ENCODE measurements around the gene GALNT14.
"Not testable (repeated sequence)": the region's sequence is repeated elsewhere in the genome, so short reads cannot be mapped to it uniquely, and the experiment has no call there.

The GALNT14 gene

DNA sequence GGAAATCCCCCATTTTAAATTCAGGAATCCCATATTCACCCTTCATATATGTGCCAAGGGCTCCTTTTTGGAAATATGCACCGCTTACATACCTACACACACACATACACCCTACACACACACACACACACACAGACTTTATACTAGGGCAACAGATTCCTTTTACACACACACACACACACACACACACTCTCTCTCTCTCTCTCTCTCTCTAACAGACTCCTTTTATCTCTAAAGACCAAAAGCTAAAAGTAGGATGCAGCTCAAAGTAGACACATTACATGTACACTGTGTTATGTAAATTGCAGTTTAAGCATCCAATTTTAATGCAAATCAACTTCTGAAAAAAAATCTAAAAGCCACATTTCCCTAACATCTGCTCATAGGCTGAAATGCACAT, 200.0 kb downstream of the GALNT14 start:
- DNase-seq (ENCODE audit: low read depth), result no peak

DNA sequence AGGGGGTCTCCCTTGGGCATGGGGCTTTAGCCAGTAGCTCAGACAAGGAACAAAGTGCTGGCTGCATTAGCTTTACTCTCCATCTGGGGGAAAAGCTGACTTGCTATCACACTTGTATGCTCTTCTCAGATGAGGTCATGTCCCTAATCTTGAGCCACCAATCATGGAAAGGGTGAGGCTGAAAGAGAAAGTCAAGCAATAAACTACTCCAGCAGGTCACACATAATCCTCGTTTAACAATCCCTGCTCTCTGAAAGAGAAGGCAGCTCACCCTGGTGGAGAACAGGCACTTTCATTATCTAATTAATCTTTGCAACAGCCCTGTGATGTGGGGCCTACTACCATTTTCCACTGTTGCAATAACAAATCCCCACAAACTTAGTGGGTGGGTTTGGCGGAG, 201.3 kb downstream of the GALNT14 start:
- no peak for DNase-seq (ENCODE audit: low read depth)

DNA sequence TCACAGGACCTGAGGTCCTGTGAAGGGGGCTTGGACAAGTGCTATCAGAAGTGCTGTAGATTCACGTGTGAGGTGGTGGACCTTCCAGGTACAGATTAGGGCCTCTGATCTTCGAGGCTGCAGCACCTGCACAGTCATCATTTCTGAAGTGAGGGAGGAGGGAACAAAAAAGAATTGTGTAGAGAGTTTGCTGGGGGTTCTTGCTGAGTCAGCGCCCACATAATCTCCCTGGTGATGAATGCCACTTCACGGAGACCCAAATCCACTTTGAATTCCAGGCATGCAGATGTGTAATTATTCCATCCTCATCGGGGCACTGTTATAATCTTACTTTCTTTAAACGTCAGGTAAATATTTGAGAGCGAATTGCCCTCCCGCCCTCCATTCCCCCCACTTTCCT, 202.4 kb downstream of the GALNT14 start:
- no peak for DNase-seq (ENCODE audit: low read depth)

DNA sequence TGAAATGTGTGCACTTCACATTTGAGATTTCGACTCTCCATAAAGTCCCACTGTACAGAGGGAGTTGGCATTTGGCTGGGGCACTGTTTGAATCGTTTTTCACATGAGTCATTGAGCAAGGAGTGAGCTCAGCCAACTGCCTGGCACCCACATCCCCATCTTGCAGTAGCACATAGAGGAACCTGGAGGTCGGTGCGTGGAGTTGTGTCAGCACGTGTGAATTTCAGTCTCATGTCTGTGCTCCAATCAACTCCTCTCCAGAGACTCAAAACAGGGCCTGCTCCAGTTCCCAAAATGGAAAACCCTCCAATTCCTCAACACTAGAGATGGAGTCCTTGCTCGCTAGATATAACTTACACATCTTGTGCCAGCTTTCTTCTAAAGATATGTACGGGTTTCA, 204.2 kb downstream of the GALNT14 start:
- DNase-seq (ENCODE audit: low read depth), result no peak

DNA sequence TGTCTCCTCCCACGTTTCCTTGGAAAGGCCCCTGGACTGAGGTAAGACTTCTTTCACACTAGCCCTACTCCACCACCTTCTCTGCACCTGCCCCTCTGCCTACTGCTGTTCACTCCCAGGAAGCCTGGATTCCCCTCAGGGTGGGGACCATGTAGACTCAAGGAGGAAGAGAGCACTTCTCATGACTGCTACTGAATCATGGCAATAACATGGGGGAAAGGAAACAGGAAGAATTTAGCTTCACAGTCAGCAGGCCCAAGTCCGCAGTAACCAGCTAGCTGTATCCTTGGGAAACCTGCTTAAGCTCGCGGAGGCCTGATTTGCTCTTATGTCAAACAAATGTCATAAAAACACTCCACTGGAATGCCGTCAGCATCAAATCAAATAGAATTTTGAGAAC, 204.7 kb downstream of the GALNT14 start:
- DNase-seq (ENCODE audit: low read depth), result no peak

DNA sequence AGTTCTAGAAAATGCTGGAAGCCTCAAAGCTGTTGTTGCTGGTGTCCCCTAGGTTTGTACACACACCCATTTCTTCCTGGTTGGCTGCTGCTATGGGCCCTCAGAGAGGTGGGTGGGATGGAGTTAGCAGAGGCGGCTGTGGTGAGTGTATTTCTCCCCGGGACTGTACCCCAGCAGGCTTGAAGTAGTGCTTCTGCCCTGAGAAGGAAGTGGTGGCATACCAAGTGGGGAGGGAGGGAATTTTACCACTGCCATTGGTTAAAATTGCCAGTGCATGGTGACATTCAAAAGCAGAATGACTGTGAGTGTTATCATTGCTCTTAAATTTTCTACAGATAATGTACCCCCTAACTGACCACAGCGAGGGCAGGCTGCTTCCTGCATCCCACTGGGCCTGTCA, 205.4 kb downstream of the GALNT14 start:
- no peak for DNase-seq (ENCODE audit: low read depth)

DNA sequence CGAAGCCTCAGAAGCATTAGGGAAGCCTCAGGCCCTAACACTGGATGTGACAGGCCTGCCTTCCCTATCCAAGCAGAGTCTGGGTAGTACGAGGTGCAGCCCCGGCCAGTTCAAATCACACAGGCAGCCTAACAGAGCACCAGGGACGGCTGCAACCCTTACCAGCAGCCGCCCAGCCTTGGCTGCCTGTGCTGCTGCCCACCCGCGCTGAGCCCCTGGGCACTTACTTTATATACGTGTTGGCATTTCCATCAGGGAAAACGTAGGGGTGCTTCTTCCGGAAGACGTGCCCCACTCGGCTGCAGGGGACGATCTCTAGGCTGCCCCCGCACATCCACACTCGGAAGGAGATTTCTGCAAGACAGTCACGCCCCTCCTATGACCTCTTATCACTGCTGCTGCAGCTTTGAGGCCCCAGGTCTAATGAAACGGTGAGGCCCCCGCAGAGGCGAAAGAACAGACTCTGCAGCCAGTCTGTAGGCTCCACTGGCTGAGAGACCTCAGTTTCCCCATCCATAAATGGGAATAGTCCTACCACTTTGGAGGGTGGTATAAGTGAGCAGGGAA, 206.3 kb downstream of the GALNT14 start:
- DNase-seq (ENCODE audit: low read depth), result no peak

DNA sequence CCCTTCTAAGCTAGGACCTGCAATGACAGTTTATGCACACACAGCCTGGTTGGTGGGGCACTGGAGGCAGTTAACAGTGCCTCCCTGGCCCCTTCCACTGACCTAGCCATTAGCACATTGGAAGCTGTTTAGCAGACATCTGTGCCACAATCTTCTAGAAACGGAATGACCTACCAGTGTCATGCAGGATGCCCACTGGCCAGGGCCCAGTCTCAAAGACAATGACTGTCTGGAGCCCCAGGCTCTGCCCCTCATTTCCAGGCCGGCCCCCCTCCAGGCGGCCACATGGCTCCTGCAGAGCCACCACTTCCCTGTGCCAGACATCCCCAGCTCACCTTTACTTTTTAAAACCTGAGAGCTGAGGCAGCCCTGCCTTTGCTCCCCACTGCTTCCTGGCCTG, 207.5 kb downstream of the GALNT14 start:
- no peak for DNase-seq (ENCODE audit: low read depth)

DNA sequence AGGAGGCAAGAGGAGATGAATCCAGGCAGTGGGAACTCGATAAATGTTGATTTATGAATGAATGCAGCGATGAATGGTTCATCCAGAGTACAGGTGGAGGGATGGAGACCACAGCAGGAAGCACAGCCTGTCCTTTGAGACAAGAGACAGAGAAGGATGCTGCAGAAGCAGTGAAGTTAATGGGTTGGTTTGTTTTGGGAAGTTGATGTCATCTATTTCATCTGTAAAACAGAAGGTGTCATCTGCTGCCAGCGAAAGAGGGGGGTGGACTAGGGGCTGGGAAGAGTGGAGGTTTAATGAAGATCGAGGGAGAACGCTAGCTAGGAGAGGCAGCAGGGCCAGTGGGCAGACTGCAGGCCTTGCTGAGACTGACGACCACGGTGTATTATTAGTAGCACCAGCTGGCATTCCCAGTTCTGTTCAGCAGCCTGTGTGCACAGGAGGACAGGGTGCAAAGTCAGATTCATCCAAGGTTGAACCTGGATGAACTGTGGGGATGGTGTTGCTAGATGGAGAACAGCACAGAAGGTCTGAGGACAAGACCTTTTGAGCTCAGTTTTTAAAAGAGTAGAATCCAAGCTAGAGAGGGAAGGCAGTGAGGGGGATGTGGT, 210.7 kb downstream of the GALNT14 start:
- DNase-seq (ENCODE audit: low read depth), result no peak

DNA sequence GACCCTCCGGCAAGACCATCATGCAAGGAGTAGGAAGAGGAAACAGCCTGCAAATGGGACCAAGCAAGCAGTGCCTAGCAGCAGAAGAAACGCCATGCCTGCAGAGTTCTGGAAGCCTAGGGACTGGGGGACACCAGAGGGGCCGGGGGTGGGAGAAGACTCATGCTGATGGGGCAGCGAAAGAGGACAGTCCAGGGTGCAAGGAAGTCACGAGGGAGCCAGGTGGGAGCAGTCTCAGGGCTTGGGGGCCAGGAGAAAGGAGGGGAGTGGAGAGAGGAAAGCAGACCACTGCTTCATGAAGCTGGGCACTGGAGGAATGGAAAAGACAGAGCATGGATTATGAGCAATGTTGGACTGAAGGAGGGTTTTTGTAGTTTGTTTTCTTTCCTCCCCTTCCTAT, 211.6 kb downstream of the GALNT14 start:
- no peak for DNase-seq (ENCODE audit: low read depth)

DNA sequence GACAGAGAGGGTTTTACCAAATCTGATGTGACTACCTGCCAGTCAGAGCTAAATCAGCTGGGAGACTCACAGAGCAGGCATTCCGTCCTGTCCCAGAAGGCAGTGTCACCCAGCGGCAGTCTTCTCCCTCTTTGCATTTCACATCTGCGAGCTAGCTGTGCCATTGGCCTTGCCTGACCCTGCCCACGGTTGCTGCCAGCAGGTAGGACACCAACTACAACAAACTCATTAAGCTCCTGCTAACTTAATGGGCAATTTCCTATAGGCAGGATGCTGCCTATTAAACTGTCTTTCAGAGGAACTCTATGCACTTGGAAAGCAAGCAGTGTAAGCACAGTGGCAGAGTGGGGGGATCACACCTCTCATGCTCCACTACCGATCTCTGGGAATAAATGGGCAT, 214.6 kb downstream of the GALNT14 start:
- DNase-seq (ENCODE audit: low read depth), result no peak

DNA sequence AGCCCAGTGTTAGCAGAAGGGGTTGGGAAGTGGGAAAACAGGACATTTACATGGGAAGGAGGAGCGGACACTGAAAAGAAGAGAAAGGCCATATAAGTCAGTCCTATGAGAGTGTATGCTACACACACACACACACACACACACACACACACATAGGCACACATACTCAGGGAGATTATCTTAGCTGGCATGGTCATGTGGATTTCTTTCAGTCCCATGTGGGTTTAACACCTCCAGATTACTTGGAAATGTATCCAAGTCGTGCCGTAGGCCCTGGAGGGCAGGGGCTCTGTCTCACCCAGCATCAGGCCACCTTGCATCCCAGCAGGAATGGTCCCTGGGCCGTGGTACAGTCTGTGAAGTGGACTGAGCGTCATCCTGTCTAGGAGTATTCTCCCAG, 217.7 kb downstream of the GALNT14 start:
- no peak for DNase-seq (ENCODE audit: low read depth)

DNA sequence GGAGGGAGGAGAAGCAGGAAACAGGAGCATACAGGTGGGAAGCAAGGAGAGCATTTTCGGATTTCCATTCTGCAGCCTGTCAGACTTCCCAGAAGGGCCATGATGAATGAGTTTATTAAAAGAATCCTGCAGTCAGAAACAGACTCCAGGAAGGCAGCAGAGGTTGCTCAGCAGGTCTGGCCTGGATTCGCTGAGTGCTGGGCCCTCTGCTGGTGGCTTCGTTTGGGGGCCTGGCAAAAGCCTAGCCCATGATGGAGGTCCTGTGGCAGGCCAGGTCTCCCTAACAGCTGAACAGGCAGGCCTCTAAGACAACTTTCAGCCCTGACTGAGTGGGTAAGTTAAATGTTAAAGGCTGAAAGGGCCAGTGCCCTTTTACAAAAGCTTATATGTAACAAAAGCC, 222.8 kb downstream of the GALNT14 start:
- no peak for DNase-seq (ENCODE audit: low read depth)

DNA sequence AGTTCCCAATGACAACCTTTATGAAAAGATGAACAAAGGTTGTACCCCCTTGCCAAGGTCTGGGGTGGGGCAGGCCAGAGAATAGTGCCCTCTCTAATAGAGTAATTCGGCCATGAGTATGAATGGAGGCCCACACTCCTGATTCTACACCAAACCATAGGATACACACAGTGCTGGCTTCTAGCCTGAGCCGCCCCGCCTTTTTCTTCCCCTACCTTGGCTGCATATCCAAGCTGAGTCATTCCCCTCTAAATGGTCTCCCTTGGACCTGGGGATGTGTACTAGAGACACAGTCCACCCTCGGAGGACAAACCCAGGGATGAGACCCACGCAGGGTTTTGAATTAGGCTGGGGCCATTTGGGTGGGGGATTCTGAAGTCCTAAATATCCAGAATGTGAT, 223.8 kb downstream of the GALNT14 start:
- no peak for DNase-seq (ENCODE audit: low read depth)

DNA sequence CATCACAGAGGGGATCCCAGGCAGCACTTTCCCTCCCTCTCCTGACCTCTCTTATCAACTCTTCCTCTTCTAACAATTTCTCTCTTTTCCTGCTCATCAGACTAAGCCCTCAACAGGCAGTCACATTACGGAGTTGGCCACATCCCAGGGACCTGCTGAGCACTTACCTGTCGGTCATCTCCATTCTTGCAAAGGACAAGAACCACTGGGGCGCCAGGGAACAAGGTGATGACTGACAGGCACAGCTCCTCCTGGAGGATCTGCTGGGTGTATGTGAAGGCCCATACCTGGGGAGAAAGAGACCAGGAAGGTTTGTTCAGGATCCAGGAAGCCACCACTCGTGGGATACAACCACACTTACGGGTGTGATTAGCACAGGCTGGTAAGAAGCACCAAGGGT, 226.2 kb downstream of the GALNT14 start:
- DNase-seq (ENCODE audit: low read depth), result no peak

DNA sequence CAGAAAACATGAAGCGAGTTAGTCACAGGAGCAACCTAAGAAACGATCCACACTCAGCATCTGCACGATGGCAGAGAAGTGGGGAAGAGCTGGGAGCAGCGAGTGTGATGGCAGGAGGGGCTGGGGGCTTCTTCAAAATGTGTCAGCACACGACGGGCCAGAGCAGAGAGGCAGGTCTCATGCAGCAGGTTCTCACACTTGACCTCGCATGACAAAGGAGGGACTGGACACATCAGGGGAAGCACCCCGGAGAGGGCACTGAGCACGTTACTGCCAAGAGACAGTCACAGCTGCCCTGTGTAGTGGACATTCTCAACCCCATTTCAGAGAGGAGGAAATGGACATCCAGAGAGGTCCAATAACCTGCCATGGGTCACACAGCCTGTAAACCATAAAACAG, 226.9 kb downstream of the GALNT14 start:
- DNase-seq (ENCODE audit: low read depth), result no peak

DNA sequence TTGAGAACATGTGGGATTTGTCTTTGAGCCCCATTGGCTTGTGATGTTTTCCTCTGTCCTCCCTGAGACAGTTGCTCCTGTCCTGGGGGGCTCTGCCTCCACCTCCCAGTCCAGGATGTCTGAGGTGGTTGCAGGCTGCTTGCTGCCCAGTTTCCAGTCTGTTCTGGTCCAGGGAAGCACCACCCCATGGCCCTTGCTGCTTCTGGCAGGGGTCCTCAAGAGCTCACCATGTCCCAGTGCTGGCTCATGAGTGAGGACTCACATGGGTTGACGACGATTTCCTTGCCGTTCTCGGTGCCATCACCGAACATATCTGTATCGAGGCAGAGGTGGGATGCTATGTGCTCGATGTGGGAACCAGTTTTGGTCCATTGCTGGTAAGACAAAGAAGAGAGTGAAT, 227.6 kb downstream of the GALNT14 start:
- no peak for DNase-seq (ENCODE audit: low read depth)

DNA sequence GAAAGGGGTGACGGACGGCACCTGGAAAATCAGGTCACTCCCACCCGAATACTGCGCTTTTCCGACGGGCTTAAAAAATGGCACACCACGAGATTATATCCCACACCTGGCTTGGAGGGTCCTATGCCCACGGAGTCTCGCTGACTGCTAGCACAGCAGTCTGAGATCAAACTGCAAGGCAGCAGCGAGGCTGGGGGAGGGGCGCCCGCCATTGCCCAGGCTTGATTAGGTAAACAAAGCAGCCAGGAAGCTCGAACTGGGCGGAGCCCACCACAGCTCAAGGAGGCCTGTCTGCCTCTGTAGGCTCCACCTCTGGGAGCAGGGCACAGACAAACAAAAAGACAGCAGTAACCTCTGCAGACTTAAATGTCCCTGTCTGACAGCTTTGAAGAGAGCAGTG, 233.8 kb downstream of the GALNT14 start:
- not testable (repeated sequence) for DNase-seq (ENCODE audit: low read depth)

DNA sequence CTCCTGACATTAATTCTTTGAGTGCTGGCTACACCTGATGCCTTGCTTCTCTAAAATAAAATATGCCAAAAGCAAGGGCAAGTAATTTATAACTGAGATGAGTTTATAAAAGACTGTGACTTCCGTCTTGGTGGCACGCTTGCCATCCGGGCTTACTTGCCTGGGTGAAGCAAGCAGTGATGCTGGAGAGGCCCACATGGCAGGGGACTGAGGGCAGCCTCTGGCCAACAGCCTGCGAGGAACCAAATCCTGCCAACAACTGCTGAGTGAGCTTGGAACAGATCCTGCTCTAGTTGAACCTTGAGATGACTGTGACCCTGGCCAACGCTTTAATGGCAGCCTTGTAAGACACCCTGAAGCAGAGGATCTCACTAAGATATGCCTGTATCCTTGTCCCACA, 234.9 kb downstream of the GALNT14 start:
- no peak for DNase-seq (ENCODE audit: low read depth)

DNA sequence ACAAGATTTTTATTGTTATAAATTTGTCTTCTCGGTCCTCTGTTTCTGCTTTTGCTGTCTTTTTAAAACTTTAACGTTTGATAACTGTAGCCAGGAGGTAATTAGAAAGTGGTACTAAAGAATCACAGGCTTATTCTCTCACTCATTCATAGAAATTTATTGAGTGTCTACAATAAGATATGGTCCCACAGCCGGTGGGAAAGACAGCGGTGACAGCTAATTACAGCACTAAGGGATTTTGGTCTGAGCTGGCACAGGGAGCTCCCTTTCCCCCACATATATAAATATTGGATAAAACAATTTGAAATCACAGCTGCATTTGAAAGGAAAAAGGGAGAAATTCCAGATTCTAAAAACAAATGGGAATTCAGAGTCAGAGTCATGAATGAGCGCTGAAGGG, 237.9 kb downstream of the GALNT14 start:
- no peak for DNase-seq (ENCODE audit: low read depth)

DNA sequence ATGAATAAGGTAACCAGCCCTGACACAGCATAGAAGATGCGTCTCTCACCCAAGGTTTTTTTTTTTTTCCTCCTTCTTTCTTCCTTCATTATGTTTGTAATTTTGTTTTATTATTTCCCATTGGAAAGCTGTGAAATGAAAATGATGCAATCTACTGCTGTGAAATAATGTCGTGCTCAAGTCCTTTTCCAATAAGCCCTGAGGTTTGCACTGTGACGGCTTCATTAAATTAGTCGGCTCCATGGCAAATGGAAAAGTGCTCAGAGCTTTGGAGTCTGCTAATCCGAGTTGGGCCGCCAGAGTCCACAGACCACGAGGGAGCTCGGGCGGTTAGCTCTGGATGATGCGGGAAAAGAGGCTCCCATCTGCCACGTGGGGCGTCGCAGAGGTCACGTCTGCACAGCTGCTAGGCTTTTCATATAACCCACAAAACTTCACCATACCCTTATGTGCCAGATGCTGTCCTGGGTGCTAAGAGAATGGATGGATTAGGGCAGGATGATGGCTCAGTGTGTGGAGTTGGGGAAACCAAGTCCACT, 238.7 kb downstream of the GALNT14 start:
- DNase-seq (ENCODE audit: low read depth), result no peak

DNA sequence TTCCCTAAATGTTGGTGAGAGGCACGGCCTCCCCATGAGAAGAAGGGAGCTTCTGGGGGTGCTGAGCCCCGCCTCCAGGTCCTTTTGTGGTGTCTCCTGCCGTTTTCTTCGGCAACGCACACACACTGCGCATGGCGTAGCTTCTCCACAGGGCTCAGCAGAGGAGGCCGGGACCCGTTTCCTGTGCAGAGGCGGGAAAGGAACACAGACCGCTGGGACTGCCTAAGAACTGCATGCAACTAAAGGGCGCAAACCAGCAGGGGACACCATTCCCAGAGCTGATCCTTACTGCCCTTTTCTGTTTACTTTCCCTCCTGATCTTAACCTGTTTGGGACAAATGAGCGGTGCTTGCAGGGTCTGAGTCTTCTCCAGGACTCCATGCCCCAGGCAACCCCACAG, 240.7 kb downstream of the GALNT14 start:
- no peak for DNase-seq (ENCODE audit: low read depth)

DNA sequence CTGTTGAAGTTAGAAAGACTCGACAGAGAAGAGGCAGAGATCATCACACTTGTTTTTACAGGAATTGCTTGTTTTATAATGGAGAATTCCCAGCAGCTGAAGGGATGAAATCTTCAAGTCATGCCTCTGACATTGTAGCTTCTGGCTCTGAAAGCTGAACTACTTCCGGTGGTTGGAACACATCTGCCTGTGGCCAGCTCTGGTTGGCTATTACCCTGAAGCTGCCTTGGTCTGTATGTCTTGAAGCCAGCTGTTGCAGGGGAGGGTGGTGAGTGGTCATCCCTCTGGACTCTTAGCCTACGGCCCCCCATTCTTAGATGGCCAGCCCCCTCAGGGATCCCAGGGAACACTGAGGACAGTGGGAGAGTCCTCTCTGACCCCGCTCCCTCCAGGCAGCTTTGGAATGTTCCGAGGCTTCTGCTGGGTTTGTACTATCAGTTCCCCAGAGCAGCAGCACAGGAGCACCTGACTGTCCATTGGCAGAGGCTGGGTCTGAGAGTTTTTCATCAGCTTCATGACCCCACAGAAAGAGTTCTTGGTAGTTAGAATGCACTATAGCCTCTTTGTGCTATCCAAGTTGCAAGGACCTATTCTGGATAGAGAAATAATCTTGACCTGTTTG, 243.6 kb downstream of the GALNT14 start:
- DNase-seq (ENCODE audit: low read depth), result no peak

DNA sequence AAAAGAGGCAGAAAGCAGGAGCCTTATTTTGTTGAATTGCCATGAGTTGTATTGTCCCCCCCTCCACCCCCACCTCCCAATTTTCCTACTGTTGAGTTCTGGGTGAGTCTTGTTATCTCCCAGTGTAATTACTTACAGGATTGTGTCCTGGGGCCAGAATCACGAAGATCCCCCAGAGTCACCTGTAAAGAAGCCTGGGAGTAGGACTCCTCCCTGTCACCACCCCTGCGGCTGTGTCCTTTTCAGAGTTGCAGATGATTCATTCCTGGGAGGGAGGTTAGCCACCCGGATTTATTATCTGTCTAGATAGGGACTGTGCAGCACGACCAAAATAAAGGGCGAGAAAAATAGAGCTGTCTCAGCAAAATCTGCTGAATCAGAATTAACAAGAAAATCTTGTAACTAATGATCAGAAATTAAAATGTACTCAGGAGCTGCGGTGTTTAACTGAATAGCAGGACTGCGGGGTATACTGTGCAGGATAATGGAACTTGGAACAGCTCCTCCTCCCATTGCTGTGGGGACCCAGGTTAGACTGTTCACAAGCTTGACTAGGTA, 249.3 kb downstream of the GALNT14 start:
- no peak for DNase-seq (ENCODE audit: low read depth)
